ENCODE results near the gene CEP85. TPM values are rescaled to one million over a fixed set of nuclear protein-coding genes. Genes with fewer than 3 reads are reported as not detected.
"Not testable (repeated sequence)": the region's sequence is repeated elsewhere in the genome, so short reads cannot be mapped to it uniquely, and the experiment has no call there.

Gene CEP85
- total RNA-seq, 1 donor from 2014 or later = 3.5 TPM

DNA sequence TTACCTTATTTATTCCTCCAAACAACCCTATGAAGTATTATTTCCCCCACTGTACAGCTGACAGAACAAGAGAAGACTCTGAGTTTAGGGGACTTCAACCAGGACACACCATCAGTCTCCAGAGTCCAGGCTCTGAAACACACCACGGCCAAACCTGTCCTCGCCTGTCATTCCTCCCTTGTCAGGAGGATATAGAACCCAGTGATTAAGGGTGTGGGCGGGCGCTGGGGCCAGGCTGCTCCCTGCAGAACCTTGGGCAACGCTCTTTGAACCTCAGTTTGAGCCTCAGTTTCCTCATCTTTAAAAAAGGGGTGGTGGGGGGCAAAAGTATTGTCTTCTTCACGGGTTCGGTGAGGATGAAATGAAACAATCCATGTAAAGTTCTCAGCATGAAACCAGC, 9.4 kb upstream of the CEP85 start:
- DNase-seq (ENCODE audit: low spot score) = no peak

DNA sequence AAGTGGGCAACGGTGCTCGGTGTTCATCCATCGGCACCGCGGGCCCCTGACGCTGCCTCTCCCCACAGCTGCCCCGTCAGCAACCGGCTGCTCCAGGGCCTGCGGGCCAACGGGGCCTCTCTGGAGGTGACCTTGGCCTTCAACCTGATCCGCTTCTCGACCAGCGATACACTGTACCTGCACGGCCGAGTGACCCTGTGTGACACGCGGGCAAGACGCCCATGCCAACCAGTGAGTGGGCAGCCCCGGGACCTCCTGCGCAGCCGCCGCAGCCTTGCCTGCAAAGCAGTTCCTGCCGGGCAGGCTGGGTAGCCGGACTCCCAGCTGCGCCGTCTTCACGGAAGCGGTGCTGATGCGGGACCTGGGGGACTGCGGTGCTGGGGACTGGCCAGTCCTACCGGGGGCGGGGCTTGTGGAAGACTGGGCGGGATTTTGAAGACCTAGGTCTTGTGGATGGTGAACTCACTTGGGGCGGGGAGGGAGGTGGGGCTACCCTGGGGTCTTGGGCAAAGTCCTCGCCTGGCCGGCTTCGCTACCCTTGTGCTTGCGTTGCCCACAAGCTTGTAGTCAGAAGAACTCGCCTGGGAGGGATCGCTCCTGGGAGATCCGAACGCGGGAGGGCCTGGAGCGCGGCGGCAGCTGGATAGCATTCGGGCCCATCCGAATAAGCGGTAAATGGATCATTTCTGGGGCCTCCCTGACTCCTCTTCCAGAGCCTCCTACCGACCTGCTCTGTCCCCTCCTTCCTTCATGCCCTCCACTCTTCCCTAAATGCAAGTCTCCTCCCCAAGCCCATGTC, 8.8 kb upstream of the CEP85 start:
- DNase-seq (ENCODE audit: low spot score) = peak; percentile 92

DNA sequence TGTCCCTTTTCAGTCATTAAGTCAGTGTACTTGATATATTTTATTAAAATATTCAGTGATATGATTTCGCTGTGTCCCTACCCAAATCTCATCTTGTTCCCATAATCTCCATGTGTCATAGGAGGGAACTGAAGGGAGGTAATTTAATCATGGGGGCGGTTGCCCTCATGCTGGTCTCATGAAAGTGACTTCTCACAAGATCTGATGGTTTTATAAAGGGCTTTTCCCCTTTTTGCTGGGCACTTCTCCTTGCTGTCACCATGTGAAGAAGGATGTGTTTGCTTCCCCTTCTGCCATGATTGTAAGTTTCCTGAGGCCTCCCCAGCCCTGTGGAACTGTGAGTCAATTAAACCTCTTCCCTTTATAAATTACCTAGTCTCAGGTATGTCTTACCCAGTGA, 3.3 kb upstream of the CEP85 start:
- not testable (repeated sequence) for DNase-seq (ENCODE audit: low spot score)

DNA sequence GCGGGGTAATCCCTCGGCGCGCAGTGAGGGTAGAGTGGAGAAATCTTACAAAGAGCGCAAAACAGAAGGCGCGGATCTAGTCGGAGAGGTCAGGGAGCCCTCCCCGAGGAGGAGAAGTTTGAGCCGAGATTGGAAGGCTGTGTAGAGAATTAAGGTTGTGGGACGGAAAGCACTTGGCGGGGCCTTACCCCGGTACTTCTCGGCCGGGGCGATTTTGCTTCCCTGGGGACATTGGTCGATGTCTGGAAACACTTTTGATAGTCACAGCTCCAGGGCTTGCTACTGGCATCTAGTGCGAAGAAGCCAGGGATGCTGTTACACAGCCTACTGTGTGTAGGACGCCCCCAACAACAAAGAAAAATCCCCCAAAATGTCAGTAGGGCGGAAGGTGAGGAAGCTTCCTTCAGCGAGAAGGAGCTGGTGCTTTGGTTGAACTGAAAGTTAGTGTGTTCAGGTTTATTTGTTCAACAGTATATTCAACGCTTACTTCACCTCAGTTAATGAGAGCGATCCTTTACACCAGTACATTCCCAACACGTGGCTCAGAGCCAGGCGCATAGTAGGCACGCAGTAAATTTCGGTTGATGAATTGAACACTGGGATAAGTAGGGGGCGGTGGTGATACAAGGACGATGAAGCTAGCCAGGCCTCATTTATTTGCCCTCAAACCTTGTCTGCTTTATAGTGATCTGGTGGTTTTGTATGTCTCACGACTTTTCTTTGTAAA, 807 bp downstream of the CEP85 start:
- DNase-seq (ENCODE audit: low spot score) = no peak

DNA sequence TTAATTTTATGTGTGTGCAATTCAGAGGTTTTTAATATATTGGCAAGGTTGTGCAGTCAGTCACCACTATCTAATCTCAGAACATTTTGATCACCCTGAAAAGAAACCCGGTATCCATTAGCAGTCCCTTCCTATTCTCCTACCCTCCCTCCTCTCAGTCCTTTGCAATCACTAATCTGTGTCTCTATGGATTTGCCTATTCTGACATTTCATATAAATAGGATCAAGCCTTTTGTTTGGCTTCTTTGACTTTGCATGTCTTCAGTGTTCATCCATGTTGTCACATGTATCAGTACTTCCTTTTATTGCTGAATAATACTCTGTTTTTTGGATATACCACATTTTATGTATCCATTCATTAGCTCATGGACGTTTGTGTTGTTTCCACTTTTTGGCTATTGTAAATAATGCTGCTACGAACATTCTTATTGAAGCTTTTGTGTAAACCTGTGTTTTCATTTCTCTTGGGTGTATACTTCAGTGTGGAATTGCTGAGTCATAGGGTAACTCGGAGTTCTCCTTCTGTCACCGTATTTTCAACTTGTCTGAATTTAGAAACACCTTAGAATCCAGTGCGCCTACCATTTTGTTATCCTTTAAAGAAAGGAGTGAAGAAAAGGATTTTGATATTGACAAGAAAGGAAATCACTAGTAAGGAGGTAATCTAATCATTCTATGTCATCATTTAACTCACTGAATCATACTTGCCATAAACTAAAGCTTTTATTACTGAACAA, 3.4 kb downstream of the CEP85 start:
- no peak for DNase-seq (ENCODE audit: low spot score)

DNA sequence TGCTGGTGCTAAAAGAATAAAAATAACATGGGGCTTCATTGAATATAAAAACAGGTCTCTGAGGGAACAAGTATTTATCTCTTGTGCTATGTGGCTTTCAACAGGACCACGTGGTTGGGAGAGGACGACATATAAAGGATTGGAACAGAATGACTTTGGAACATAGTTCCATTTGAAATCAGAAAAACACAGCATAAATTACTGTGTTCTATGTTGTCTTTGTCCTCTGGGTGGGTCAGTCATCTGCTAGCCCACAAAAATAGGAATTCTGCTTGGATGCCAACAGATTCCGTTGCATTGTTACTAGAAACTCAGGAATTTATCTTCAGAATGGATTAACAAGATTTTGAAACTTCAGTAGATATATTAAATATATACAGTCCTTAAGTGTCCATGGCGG, 5.9 kb downstream of the CEP85 start:
- DNase-seq (ENCODE audit: low spot score) = no peak

DNA sequence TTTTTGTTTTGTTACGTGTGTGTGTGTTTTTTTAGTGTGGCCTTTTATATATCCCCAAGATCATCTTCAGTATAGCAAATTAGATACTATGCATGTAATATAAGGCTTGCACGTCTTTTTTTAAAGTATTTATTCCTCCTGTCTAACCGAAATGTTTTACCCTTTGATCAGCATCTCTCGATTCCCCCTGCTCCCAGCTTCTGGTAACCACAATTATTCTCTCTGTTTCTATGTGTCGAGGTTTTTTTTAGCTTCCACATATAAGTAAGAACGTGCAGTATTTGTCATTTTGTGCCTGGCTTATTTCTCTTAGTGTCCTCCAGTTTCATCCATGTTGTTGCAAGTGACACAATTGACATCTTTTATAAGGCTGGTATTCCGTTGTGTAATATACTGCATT, 18.7 kb downstream of the CEP85 start:
- no peak for DNase-seq (ENCODE audit: low spot score)

DNA sequence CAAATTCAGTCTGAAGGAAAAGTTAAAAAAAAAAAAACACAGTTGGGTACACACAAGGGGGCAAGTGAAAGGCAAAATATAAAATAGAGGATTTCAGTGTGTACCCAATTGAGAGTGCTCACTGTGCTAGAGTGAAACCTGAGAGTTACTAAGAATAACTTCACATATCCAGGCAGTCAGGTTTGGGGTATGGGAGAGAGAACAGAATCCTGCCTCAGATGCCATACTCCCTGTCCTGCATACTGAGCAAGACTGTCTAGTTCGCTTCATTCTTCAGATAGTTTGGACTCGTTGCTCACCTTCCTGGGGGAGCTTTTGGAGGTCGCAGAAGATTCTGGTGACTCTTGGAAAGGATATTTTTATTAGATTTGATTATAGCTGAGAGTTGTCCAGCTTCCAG, 20.4 kb downstream of the CEP85 start:
- no peak for DNase-seq (ENCODE audit: low spot score)

DNA sequence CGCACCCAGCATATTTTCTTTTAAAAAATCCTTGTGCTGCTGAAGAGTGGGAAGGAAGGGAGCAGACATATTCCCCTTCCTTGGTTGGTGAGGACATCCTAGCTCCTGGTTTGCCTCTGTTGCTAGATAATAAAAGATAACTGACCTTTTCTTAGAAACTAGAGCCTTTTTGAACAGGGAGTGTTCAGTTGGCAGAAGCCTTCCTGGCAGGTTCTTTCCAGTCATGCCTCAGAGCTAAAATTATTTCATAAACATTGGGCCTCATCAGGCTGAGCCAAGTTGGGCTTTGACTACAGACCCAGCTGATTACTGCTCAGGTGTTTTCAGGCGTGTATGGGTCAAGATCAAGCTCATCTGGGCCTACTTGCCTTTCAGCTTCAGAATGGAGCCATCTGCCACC, 23.2 kb downstream of the CEP85 start:
- DNase-seq (ENCODE audit: low spot score) = no peak

DNA sequence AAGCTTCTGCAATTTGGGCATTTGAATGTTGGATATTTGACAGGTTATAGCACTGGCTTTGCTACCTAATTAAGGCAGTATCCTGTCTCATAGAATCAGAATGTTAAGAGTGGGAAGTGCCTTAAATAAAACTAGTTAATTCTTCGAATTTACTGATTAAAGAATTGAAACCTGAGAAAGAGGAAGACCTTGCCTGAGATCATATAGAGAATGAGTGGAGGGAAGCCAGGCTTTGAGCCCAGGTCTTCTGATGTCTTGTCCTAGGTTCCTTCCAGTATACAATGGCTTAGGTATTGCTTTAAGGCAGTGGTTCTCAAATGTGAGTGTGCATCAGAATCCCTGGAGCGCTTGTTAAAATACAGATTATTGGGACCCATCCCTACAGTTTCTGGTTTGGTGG, 25.0 kb downstream of the CEP85 start:
- no peak for DNase-seq (ENCODE audit: low spot score)

DNA sequence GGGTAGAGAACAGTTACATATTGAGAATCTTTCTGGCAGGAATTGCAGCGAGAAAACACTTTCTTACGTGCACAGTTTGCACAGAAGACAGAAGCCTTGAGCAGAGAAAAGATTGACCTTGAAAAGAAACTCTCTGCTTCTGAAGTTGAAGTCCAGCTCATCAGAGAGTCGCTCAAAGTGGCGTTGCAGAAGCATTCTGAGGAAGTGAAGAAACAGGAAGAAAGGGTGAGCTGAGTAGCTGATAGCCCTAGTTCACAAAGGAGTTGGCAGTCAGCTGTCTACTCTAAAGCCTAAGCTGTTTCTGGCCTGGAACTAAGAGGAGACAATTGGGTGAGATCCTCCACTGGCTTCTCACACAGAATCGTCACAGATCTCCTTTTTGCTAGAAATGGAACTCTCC, 25.6 kb downstream of the CEP85 start:
- no peak for DNase-seq (ENCODE audit: low spot score)

DNA sequence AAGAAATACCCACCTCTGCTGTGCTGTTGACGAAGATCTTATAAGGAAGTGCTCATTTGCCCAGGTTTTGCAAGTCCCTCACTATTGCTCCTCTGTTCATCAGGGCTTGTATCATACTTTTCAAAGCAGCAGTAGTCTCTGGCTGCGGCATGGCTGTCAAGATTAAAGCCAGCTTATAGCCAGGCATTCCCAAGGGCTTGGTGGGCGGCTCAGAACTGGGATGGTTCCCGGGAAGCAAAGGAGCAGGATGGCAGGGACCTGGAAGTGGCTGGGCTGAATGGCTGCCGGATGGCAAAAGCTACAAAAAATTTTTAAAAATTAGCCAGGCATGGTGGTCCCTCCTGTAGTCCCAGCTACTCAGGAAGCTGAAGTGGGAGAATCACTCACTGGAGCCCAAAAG, 29.2 kb downstream of the CEP85 start:
- peak; percentile 51 for DNase-seq (ENCODE audit: low spot score)

DNA sequence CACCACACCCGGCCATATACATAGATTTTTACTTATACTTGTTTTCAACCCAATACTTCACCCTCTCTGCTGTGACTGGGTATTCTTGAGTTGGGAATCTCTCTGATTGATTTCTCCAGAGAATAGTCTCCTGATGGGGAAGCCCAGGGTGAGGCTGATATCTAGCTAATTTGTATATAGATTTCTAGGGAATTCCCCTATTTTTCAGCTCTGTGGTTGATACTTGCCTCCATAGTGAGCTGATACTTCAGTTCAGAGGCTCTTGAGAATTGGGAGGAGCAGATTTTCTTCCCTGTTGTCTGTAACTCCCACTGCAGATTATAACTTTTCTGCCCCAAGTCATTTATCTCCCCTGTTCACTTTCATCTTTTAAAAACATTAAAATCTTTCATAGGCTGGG, 31.4 kb downstream of the CEP85 start:
- DNase-seq (ENCODE audit: low spot score) = no peak

DNA sequence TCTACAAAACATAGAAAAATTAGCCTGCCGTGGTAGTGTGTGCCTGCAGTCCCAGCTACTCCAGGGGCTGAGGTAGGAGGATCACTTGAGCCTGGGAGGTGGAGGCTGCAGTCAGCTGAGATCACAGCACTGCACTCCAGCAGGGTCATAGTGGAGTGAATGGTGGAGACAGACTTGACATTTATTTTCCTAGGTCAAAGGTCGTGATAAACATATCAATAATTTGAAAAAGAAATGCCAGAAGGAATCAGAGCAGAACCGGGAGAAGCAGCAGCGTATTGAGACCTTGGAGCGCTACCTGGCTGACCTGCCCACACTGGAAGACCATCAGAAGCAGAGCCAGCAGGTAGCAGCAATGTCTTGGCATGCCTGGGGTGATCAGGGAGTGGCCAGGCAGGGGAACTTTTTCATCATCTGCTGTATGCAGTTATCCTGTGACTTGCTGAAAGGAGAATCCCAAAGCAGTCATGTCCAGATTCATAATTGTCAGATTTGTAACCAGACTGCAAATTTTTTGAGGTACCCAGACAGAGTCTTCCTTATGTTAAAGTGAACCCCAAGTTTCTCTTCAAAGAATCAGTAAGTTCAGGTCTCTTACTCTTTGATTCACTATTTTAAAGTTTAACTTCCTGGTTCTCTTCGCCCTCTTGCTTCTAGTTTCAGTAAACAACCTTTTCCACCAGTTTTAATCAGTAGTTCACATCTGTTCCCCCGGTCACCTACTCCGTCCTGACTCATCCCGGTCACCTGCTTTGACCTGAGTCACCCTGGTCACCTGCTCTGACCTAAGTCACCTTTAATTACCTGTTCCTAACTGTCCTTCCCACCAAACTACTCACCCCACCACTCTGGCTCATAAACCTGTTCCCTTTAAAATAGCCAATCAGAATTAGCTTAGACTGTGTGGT, 34.5 kb downstream of the CEP85 start:
- DNase-seq (ENCODE audit: low spot score) = peak; percentile 35

DNA sequence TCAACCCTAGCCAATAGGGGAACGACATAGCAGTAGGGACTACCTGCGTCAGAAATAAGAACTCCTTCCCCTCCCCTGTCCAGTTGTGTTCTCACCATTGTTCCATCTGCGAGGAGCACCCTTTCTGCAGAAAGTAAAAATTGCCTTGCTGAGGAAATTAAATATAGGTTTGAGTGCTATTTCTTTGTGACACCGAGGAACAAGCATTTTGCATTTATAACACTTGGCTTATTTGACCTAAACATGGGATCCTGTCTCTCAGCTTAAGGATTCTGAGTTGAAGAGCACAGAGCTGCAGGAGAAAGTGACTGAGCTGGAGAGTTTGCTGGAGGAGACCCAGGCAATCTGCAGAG, 35.2 kb downstream of the CEP85 start:
- DNase-seq (ENCODE audit: low spot score) = no peak

DNA sequence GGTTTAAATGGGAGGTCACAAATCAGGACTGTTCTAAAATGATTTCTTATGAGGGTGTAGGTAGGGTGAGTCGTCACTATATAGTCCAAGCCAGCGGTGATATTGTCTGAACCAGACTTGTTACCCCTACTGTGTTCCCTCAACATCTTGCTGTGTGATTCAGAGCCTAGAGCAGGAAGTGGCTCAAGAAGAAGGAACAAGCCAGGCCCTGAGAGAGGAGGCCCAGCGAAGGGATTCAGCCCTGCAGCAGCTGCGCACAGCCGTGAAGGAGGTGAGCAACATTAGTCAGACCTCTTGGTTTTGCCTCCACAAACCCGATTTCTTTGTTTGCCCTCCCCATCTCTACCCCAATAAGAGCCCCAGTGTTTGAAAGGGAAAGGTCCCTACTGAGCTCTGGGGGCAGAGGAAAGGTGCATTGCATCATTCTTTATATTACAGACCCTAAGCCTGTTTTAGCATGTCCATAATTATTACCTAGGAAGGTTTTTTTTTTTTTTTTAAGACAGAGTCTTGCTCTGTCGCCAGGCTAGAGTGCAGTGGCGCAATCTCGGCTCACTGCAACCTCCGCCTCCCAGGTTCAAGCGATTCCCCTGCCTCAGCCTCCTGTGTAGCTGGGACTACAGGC, 40.9 kb downstream of the CEP85 start:
- peak; percentile 60 for DNase-seq (ENCODE audit: low spot score)

DNA sequence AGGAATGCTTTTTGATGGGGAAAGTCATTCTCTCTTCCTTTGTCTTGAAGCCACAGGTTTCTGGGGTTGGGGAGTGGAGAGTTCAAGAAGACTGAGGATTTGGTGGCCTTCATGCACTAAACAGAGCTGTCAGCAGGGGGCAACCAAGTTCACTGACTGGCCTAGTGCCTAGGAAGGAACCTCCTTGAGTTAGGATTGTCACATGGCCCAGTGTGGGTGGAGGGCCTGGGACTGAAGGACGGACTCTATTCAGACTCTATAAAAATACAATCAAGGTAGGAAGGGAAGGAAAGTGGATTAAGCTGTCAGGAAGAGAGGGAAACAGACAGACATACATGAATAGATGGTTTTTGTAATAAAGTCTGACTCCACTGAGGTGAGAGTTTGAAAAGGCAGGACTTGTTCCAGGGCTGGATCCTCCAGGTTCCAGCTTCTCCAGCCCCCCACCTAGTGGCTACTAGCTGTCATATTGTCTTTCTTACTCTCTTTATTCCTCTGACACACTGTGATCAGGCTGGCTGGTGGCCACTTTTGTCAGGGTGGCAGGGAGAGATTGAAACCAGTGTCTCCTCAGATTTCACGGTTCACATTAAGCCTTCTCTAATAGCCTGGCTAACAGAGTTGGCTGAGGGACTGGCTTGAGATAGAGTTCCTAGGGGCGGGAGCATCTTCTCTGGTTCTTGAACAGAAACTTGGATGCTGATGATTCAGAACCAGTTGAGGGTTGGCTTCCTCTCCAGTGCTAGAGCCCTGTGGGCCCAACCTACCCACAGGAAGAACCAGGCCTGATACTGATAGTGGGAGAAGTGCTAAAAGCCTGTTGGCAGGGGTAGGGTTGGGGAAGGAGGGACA, 41.8 kb downstream of the CEP85 start:
- peak; percentile 89 for DNase-seq (ENCODE audit: low spot score)

DNA sequence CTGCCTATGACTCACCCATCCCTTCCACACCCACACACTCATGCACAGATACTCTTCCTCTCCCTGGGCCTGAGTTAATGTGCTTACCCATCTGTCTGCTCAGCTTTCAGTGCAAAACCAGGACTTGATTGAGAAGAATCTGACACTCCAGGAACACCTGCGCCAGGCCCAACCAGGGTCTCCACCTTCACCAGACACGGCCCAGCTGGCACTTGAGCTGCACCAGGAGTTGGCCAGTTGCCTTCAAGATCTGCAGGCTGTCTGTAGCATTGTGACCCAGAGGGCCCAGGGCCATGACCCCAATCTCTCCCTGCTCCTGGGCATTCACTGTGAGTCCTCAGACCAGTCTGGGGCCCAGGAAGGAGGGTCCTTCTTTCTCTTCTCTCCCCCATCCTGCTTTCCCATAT, 42.4 kb downstream of the CEP85 start:
- peak; percentile 89 for DNase-seq (ENCODE audit: low spot score)

DNA sequence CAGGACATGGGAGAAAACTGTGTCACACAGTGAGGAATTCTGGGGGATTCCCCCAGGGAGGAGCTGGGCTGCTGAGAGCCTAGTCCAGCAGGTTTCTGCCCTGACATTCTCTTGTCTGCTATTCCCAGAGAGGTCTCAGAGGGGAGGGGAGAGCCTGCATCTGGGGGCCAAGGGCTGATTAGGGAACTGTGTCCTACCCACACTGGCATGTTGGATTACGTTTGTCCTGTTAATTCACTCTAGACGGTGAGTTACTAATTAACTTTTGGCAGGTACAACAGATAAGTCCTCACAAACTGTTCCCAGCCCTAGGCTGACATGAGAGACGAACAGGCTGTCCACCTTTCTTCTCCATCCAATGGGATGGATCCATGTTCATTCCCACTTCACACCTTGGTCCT, 43.3 kb downstream of the CEP85 start:
- peak; percentile 22 for DNase-seq (ENCODE audit: low spot score)

DNA sequence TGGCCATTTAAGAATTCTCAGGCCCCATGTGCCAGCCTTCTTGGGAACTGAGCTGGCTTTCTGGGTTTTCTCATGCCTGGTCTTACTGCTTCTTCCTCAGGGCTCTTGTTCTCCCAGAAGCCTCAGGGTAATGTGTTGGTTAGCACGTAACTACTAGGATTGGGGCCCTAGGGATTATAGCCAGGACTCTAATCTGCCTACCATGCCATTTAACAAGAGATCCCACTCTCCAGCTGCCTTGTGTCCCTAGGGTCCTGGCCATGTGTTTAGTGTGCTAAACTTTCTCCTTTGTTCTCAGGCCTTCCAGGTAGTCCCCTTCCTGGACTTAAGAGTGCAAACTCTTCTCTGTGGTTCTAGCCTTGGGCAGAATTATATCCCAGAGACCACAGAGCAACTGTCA, 43.7 kb downstream of the CEP85 start:
- DNase-seq (ENCODE audit: low spot score) = no peak
